ENCODE results near the gene MAP4K2. TPM values are rescaled to one million over a fixed set of nuclear protein-coding genes. Genes with fewer than 3 reads are reported as not detected.

MAP4K2 gene
- total and polyA plus RNA-seq, 9 of the 15 experiments (the other 6 are each of a cell fraction or from before 2014, with no cell fraction given): 0.13 to 14.5 (median 7.3) TPM

DNA sequence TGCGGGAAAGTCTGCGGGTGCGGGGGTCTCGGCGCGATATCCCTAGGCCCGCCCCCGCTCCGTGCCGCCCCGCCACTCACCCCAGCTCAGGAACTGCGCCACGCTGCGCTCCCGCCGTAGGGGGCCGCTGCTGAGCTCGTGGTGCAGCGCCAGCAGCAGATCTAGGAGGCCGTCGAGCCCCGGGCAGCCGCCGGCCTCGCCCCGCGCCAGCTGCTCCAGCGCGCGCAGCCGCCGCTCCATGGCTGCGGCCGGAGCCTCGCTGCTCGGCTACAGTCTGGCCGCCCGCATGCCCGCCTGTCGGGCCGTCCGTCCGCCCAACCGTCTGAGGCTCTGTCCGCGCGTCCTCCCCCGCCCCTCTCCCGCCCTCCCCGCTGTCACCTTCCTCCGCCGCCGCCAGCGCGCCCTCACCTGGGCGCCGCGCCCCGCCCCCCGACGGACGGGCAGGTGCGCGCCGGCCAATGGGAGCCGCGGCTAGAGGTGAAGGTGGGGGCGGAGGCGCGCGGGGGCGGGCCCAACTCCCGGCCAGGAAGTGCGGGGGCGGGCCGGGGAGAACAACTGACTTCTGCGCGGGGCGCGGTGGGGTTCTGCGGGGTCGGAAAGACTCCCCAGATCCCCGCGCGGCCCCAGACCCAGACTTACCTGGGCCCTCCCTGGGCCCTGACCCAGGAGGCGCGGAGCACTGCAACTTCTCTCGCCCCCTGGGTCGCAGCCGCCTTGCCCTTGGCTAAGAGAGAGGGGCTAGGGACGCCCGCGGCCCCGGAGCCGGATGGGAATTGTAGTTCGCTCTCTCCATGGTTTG lies 41.5 kb upstream of the MAP4K2 start, which contains the start of gene CDC42BPG (continued):
- TF ChIP-seq USF1 (CRISPR knock-in tag; IDR thresholded peaks at IDR 0.05): 0 out of 2 replicates have a peak, but pooled peaks have one; percentile 7
- TF ChIP-seq CREB1 (IDR thresholded peaks at IDR 0.05): no peak; the same call in 1 of the 2 replicates
- TF ChIP-seq CREB1 (CRISPR knock-in tag; IDR thresholded peaks at IDR 0.05): peak; percentile 34; the same call in 1 of the 2 replicates
- no peak for TF ChIP-seq ZNF551 (CRISPR knock-in tag; IDR thresholded peaks at IDR 0.05)
- no peak for TF ChIP-seq CAMTA2 (CRISPR knock-in tag; conservative IDR thresholded peaks at IDR 0.05)
- no peak for TF ChIP-seq GTF2E2 (tag; IDR thresholded peaks at IDR 0.05)
- TF ChIP-seq ZNF589 (CRISPR knock-in tag; IDR thresholded peaks at IDR 0.05; ENCODE audit: low read depth): no peak
- 0 out of 4 replicates have a peak, but pooled peaks of 1 of the 2 experiments have one; percentile 18 for TF ChIP-seq SIX5 (IDR thresholded peaks at IDR 0.05; ENCODE audit: borderline replicate concordance in 1 of 2, insufficient read depth in 1 of 2, low read depth in 1 of 2, low read length in 2 of 2)
- no peak for TF ChIP-seq SMARCA5 (IDR thresholded peaks at IDR 0.05)
- no peak for TF ChIP-seq MCM2 (IDR thresholded peaks at IDR 0.05; ENCODE audit: low read depth)
- TF ChIP-seq, protein P1, sequence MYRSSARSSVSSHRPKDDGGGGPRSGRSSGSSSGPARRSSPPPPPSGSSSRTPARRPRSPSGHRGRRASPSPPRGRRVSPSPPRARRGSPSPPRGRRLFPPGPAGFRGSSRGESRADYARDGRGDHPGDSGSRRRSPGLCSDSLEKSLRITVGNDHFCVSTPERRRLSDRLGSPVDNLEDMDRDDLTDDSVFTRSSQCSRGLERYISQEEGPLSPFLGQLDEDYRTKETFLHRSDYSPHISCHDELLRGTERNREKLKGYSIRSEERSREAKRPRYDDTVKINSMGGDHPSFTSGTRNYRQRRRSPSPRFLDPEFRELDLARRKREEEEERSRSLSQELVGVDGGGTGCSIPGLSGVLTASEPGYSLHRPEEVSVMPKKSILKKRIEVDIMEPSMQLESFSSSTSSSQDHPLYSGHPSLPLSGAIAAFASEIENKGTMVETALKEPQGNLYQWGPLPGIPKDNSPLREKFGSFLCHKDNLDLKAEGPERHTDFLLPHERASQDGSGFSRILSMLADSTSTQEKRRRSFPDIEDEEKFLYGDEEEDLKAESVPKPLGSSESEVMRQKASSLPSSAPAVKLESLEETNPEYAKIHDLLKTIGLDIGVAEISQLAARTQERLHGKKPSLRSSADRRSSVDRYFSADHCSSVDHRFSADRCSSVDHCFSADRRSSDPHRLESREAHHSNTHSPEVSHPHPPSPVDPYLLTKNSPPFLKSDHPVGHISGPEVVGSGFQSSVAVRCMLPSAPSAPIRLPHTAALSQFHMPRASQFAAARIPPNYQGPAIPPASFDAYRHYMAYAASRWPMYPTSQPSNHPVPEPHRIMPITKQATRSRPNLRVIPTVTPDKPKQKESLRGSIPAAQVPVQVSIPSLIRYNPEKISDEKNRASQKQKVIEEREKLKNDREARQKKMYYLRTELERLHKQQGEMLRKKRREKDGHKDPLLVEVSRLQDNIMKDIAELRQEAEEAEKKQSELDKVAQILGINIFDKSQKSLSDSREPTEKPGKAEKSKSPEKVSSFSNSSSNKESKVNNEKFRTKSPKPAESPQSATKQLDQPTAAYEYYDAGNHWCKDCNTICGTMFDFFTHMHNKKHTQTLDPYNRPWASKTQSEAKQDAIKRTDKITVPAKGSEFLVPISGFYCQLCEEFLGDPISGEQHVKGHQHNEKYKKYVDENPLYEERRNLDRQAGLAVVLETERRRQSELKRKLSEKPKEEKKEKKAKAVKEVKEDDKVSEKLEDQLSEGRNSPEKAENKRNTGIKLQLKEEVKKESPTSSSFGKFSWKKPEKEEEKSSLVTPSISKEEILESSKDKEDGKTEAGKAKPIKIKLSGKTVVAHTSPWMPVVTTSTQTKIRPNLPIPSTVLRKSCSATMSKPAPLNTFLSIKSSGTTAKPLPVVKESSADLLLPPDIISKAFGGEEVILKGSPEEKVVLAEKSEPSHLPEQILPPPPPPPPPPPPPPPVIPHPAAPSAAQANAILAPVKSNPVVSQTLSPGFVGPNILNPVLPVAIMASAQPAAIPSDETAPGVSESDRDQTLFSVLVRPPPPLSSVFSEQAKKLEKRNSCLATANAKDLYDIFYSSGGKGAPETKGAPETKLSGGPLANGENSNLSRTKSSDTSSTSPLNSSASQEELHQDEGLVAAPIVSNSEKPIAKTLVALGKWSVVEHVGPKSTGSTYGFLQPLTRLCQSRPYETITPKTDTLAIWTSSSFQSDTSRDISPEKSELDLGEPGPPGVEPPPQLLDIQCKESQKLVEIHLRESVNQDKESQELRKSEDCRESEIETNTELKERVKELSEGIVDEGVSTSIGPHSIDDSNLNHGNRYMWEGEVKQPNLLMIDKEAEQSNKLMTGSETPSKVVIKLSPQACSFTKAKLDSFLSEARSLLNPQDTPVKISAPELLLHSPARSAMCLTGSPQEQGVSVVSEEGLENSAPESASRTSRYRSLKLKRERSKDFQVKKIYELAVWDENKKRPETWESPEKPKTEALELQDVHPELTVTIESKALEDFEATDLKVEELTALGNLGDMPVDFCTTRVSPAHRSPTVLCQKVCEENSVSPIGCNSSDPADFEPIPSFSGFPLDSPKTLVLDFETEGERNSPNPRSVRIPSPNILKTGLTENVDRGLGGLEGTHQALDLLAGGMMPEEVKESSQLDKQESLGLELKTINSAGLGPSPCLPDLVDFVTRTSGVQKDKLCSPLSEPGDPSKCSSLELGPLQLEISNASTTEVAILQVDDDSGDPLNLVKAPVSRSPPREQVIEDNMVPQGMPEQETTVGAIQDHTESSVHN (IDR thresholded peaks at IDR 0.05; ENCODE audit: borderline replicate concordance in 1 of 2, low read depth in 1 of 2): no peak
- TF ChIP-seq, protein P2, sequence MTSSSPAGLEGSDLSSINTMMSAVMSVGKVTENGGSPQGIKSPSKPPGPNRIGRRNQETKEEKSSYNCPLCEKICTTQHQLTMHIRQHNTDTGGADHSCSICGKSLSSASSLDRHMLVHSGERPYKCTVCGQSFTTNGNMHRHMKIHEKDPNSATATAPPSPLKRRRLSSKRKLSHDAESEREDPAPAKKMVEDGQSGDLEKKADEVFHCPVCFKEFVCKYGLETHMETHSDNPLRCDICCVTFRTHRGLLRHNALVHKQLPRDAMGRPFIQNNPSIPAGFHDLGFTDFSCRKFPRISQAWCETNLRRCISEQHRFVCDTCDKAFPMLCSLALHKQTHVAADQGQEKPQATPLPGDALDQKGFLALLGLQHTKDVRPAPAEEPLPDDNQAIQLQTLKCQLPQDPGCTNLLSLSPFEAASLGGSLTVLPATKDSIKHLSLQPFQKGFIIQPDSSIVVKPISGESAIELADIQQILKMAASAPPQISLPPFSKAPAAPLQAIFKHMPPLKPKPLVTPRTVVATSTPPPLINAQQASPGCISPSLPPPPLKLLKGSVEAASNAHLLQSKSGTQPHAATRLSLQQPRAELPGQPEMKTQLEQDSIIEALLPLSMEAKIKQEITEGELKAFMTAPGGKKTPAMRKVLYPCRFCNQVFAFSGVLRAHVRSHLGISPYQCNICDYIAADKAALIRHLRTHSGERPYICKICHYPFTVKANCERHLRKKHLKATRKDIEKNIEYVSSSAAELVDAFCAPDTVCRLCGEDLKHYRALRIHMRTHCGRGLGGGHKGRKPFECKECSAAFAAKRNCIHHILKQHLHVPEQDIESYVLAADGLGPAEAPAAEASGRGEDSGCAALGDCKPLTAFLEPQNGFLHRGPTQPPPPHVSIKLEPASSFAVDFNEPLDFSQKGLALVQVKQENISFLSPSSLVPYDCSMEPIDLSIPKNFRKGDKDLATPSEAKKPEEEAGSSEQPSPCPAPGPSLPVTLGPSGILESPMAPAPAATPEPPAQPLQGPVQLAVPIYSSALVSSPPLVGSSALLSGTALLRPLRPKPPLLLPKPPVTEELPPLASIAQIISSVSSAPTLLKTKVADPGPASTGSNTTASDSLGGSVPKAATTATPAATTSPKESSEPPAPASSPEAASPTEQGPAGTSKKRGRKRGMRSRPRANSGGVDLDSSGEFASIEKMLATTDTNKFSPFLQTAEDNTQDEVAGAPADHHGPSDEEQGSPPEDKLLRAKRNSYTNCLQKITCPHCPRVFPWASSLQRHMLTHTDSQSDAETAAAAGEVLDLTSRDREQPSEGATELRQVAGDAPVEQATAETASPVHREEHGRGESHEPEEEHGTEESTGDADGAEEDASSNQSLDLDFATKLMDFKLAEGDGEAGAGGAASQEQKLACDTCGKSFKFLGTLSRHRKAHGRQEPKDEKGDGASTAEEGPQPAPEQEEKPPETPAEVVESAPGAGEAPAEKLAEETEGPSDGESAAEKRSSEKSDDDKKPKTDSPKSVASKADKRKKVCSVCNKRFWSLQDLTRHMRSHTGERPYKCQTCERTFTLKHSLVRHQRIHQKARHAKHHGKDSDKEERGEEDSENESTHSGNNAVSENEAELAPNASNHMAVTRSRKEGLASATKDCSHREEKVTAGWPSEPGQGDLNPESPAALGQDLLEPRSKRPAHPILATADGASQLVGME (CRISPR knock-in tag; IDR thresholded peaks at IDR 0.05): no peak

All from K562 (cell line).